WERI-Rb-1 (cell line): ENCODE results near the gene ZNF716.
"Not testable (repeated sequence)": the region's sequence is repeated elsewhere in the genome, so short reads cannot be mapped to it uniquely, and the experiment has no call there.

ENCODE experiments used
- DNase-seq: peaks from one replicate; pipeline ENCODE4 v3.0.0-alpha.2; 2020
- H3K27ac ChIP-seq: fragments of 250-450 bp; sonication (Bioruptor Pico); 2 replicates; pipeline ENCODE4 v1.5.1; 2020; ENCODE audit warnings: mild to moderate bottlenecking, moderate library complexity
- H3K27me3 ChIP-seq: fragments of 250-450 bp; sonication (Bioruptor Pico); 2 replicates; pipeline ENCODE4 v1.5.1; 2021; ENCODE audit warnings: mild to moderate bottlenecking, low read depth, moderate library complexity; ENCODE audit not compliant: insufficient read depth, severe bottlenecking
- H3K36me3 ChIP-seq: fragments of 250-450 bp; sonication (Bioruptor Pico); 2 replicates; pipeline ENCODE4 v1.5.1; 2020; ENCODE audit warnings: mild to moderate bottlenecking, moderate library complexity
- H3K4me3 ChIP-seq: 2 replicates; pipeline ENCODE4 v1.5.1; 2011; ENCODE audit warnings: low read depth, mild to moderate bottlenecking, control low read depth, low read length
- H3K9me3 ChIP-seq: fragments of 250-450 bp; sonication (Bioruptor Pico); 2 replicates; pipeline ENCODE4 v1.5.1; 2021; ENCODE audit warnings: mild to moderate bottlenecking, moderate library complexity; ENCODE audit not compliant: severe bottlenecking
- TF ChIP-seq, protein P1 (sequence below): IDR thresholded peaks from 2 replicates; pipeline ENCODE4 v1.5.1; 2011; ENCODE audit warnings: low read depth, mild to moderate bottlenecking, control low read depth, inconsistent platforms, low read length

Gene ZNF716

GRCh38 chr7:57449904-57450303 is at the start of gene ZNF716:
ZNF716 (plus strand) TSS chr7:57450177; CDS start chr7:57450289, 112 bp downstream.
- no peak for DNase-seq
- TF ChIP-seq, protein P1, sequence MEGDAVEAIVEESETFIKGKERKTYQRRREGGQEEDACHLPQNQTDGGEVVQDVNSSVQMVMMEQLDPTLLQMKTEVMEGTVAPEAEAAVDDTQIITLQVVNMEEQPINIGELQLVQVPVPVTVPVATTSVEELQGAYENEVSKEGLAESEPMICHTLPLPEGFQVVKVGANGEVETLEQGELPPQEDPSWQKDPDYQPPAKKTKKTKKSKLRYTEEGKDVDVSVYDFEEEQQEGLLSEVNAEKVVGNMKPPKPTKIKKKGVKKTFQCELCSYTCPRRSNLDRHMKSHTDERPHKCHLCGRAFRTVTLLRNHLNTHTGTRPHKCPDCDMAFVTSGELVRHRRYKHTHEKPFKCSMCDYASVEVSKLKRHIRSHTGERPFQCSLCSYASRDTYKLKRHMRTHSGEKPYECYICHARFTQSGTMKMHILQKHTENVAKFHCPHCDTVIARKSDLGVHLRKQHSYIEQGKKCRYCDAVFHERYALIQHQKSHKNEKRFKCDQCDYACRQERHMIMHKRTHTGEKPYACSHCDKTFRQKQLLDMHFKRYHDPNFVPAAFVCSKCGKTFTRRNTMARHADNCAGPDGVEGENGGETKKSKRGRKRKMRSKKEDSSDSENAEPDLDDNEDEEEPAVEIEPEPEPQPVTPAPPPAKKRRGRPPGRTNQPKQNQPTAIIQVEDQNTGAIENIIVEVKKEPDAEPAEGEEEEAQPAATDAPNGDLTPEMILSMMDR = no peak

DNA sequence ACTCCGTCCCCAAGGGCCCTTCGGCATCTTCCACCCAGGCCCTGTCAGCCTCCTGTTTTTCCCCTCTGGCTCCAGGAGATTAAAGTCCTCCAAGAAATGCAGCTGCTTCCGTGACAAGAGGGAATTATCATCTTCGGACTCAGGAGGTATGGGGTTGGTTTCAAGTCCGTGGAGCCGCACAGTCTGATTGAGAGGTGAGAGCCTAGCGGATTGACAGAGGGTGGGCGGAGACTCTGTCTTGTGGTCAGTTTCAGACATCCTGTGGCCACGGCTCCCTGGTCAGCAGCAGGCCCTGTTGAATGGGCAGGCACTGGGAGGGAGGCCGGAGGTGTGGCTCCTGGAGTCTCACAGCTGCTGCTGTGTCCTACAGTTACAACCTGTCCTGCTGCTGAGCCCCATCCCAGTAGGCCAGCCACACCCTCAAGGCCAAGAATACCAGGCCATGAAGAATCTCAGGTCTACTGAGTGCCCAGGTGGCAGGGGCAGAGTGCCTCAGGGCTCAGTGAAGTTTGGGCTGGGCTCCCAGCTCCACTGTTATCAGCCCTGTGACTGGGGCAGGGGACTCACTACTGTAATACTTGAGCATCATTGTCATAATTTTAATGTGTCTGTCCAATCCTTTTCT is 49.3 kb upstream of the ZNF716 start:
- no peak for DNase-seq
- Histone ChIP-seq H3K36me3 (no peaks in the 10 kb centered on the region), H3K27me3 (peaks cover 4% of the 10 kb centered on the region), H3K27ac (no peak overlapping the region), H3K4me3 (no peak overlapping the region), H3K9me3 (peaks cover 4% of the 10 kb centered on the region)
- TF ChIP-seq, protein P1 = no peak

More at GRCh38 chr7:57449904-57450303, at the start of gene ZNF716:
- Histone ChIP-seq H3K36me3 (no peaks in the 10 kb centered on the region), H3K4me3 (no peak within 1 kb of the TSS), H3K9me3 (peaks cover 4% of the 10 kb centered on the region), H3K27ac (no peak within 1 kb of the TSS), H3K27me3 (no peaks in the 10 kb centered on the region)

DNA sequence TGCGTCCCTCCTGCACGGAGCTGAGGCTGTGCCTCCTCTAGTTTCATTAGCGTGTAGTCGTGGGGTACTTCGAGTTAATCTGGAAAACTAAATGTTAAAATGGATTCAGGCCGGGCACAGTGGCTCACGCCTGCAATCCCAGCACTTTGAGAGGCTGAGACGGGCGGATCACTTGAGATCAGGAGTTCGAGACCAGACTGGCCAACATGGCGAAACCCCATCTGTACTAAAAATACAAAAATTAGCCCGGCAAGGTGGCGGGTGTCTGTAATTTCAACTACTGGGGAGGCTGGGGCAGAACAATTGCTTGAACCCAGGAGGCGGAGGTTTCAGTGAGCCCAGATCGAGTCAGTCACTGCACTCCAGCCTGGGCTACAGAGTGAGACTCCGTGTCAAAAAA is 46.9 kb upstream of the ZNF716 start:
- not testable (repeated sequence) for H3K27me3 ChIP-seq, H3K9me3 ChIP-seq, DNase-seq, H3K4me3 ChIP-seq, H3K27ac ChIP-seq, H3K36me3 ChIP-seq

DNA sequence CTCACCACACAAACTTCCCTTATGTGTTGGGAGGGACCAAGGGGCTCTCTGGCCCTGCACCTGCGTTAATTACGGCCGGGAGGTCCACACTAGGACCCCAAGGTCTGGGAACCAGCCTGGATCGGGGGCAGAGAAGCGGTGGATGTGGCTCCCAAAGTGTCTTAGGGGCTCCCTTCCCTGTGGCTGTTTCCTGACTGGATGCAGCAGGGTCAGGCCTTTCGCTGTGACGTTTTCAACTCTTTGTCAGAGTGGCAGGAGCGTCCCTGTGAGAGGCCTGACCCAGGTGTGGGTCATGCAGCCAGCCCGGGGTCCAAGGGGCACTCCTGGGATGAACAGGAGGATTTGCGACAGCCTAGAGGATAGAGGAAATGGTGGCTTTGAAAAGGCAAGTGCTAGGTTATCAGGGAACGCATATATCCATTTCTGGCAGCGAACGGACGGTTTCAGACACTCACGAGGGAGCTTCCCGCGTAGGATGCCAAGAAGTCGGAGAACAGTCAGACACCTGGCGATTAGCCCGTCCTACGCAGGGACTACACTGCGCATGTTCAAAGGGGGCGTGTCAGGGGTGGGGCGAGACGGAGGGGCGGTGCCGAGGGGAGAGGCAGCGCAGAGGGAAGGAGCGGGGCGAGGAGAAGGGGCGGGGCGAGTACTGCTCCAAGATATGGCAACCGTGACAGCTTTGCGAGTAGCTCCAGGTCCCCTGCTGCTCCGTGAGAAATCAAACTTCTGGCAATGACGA is 46.2 kb upstream of the ZNF716 start:
- Histone ChIP-seq H3K27ac (no peak overlapping the region), H3K9me3 (peaks cover 4% of the 10 kb centered on the region), H3K27me3 (peaks cover 4% of the 10 kb centered on the region), H3K36me3 (no peaks in the 10 kb centered on the region), H3K4me3 (no peak overlapping the region)
- TF ChIP-seq, protein P1 = no peak
- no peak for DNase-seq

DNA sequence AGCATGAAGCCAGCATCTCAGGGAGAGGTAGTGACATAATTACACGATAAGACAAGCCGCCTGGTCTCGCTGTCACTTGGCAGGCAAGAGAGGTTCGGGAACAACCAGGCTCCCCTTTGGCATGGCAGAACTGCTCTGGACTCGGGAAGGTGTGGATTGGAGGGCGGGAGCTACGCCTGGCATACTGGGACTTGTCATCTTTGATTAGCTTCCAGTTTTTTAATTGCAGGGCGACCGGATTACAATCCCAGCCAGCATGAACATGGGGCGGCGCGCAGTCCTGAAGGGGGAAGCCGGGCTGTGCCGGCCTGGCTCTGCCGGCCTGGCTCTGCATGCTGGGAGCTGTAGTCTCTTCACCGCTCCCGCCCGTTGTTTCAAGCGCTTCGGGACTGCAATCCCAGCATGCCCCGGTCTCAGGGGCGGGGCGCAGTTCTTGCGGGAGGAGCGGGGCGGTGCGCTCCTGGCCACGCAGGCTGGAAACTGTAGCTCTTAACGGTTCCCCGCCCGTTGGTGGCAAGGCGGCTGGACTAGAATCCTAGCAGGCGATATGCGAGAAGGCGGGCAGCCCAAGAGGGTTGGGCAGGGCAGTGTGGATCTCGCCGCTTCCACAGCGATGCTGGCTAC is 45.5 kb upstream of the ZNF716 start:
- Histone ChIP-seq H3K4me3 (no peak overlapping the region), H3K36me3 (no peaks in the 10 kb centered on the region), H3K9me3 (peaks cover 4% of the 10 kb centered on the region), H3K27me3 (peaks cover 4% of the 10 kb centered on the region), H3K27ac (no peak overlapping the region)
- TF ChIP-seq, protein P1 = no peak
- no peak for DNase-seq

DNA sequence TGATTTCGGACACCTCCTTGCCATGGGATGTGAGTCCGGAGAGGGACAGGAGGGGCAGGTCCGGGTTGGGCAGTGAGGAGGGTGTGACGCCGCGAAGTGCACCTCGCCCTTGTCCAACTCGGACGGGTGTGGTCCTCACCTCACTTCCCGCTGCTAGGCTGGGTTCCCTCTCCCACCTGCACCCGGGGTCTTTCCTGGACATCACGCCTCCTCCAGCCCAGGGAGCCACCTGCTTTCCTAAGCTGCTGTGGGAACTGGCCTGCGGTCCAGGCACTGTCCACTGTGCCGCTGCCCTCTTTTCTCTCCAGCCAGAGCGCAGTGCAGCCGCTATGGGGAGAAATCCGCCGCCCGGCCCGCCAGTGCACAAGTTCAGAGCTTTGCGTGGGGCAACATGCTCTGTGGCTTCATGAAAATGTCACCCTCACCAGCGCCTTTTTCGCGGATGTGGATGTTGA is 45.0 kb upstream of the ZNF716 start:
- TF ChIP-seq, protein P1 = no peak
- peaks cover 4% of the 10 kb centered on the region for H3K27me3 ChIP-seq
- H3K4me3 ChIP-seq = no peak overlapping the region
- H3K27ac ChIP-seq = no peak overlapping the region
- no peak for DNase-seq
- peaks cover 4% of the 10 kb centered on the region for H3K9me3 ChIP-seq
- H3K36me3 ChIP-seq = no peaks in the 10 kb centered on the region
